GM18868 (cell line): ENCODE results near the gene ST6GAL2.

Source experiments
- ATAC-seq: cut with Tn5 transposase; IDR thresholded peaks from one replicate; pipeline ENCODE4 v1.9.1; 2021; ENCODE audit warnings: mild to moderate bottlenecking, moderate library complexity; ENCODE audit not compliant: unreplicated experiment

The ST6GAL2 gene

DNA sequence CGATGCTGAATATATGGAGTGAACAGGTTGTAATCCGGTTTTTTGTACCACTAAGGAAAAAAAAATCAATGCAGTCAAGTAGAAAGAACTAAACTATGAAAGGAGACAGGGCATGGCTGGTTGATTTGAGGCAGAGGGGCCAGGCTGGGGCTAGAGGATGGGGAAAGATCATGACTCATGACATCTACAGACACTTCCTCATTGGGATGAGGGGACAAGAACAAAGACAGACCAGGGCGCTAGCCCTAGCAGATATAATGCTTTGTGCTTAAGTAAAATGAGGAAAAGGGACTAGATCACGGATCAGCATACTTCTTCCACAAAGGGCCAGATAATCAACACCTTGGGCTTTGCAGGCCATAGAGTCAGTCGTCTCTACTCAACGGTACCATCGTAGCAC, 55.8 kb downstream of the ST6GAL2 start:
- no peak for ATAC-seq

GRCh38 chr2:106828119-106828518, 57.8 kb downstream of the ST6GAL2 start:
- no peak for ATAC-seq

GRCh38 chr2:106827158-106827557, 58.8 kb downstream of the ST6GAL2 start:
- no peak for ATAC-seq

DNA sequence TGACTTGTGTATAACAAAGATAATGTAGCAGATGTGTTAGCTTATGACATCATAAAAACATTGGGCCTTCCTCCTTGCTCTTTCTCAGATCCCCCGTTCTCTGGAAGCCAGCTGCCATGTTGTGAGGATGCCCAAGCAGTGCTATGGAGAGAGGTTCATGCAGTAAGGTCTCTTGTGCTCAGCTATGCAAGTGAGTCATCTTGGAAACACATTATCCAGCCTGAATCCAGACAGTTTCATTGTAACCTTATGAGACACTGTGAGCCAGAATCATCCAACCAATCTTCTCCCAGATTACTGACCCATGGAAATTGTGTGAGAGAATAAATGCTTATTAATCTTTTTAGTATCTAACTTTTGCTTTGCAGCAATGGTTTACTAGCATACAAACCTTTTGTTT, 60.8 kb downstream of the ST6GAL2 start:
- ATAC-seq = no peak

GRCh38 chr2:106816974-106817373, 69.0 kb downstream of the ST6GAL2 start:
- ATAC-seq = no peak

- ATAC-seq = no peak
Measured at GRCh38 chr2:106812841-106813240, 73.1 kb downstream of the ST6GAL2 start.

DNA sequence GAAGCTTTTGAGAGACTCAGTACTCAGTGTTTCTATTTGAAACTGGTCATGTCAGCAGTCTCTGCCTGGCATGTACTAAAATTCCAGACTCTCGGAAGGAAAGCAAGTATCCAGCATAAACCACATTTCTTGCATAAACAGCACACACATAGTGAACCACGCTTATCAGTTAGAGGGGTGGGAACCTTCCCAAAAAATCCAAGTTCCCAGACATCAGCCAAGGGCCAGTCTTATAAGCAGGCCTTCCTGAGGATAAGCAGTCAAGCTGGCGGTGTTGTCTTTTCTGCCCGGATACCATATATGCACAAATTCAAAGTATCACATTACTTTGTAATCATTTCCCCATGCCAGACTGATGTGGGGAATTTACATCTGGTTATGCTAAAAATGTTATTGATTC, 73.6 kb downstream of the ST6GAL2 start:
- ATAC-seq = no peak

DNA sequence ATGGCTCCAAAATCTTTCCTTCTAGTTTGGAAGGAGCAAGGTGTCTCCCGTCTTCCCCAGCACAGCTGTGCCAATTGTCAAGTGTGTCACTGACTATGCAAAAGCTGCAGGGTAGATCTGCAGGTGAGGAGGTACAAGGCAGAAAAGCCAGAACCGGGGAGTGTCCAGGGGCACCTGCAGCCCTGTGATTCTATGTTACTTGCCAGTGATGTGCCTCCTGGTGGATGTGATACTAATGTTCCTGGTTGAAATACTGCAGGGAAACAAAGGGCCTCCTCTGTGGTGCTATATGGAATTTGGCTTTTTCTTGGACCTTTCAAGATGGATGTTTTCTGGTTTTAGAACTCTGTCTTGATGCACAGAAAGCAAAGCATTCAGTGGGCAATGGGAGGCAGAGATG, 80.3 kb downstream of the ST6GAL2 start:
- ATAC-seq = no peak

DNA sequence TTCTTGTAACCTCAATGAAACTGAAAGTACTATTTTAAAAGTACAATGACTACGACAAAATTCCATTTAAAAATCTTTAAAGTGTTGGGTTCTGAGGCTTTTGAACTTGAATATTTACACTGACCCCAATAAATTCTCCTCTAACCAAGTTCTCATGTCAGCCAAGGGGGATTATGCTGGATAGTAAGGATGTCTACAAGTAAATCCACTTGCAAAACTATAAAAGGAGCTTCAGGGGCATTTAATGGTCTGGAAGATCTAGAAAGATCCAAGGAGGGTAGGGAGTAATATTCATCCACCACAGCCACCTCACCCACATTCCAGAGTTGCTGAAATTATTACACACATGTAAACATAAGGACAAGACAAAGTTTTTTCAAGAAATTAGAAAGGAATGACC, 81.8 kb downstream of the ST6GAL2 start:
- no peak for ATAC-seq

- no peak for ATAC-seq
Measured at GRCh38 chr2:106800976-106801655, 84.9 kb downstream of the ST6GAL2 start.

- no peak for ATAC-seq
Measured at GRCh38 chr2:106800180-106800579, 85.8 kb downstream of the ST6GAL2 start.

DNA sequence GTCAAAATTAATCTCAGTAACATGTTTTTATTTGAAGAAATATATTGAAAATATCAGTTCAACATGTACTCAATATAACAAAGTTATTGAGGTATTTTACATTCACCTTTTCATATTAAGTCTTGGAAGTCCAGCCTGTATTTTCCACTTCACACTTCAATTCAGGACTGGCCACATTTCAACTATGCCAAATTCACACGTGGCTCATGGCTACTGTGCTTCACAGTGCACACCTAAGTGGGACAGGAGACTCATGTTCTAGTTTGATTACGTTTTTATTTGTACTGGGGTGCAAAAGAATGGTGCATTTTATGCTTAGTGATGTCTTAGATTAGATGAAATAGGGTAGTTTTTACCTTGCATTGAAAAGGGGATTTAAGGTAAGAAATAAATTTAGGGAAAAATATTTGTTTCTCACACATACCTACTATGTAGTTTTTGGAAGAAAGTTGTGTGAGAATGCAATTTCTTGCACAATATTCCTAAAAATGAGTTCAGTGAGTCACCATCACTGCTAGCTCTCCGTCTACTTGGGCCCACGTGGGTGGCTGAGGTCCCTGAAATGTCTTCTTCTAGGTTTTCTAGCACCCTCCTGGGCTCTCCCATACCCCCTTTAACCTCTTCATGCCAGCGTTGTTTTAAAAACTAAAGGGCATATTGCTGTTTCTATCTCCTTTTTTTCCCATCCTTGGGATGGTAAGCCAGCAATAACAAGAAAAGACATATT, 87.0 kb downstream of the ST6GAL2 start:
- ATAC-seq = no peak

DNA sequence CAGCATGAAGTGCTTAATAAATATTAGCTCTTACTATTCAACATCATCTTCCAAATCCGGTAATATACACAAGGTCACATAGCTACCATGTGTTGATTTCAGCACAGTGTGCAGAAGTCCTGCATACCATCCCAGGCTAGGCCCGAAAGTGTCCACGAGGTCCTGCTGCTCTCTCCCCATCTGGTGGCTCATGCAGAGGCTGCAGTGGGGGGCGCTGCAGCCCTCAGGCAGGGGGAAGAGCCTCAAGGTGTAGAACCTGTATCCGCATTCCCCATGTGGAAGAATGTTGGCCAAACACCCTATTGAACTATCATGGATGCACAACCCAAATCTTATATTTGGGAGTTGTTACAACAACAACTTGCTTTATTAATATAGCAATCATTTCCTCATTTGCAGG, 88.5 kb downstream of the ST6GAL2 start:
- no peak for ATAC-seq

DNA sequence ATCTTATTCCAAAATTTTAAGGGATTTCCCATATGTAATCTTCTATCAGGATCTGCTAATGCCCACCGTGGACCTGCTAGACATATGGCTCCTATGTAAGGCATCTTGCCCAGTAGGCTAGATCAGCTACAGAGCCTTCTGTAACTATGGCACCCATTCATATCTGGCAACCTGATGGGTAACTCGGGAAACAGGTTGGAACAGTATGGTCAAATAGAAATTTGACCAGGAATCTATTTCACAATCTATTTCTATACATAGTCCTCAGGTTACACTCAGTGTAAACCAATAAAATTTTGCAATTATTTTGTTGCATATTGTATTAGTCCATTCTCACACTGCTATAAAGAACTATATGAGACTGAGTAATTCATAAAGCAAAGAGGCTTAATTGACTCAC, 93.3 kb downstream of the ST6GAL2 start:
- ATAC-seq = no peak

DNA sequence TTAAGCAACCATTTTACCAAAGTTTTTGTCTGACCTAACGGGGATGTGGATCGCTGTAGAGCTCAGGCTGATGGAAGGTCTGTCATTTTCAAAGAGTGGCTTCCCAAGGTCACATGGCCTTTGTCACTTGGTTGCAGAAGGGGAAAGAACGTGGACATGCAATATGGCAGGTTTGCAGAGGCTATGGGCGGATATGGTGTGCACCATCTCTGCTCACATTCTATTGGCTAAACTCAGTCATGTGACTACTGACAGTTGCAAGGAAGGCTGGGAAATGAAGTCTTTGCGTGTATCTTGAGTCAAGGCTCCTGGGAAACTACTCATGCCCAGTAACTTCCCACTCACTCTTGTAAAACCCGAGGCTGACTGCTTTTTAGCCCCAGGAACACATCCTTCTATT, 96.8 kb downstream of the ST6GAL2 start:
- ATAC-seq = no peak

- no peak for ATAC-seq
Measured at GRCh38 chr2:106782681-106783080, 103.3 kb downstream of the ST6GAL2 start.

DNA sequence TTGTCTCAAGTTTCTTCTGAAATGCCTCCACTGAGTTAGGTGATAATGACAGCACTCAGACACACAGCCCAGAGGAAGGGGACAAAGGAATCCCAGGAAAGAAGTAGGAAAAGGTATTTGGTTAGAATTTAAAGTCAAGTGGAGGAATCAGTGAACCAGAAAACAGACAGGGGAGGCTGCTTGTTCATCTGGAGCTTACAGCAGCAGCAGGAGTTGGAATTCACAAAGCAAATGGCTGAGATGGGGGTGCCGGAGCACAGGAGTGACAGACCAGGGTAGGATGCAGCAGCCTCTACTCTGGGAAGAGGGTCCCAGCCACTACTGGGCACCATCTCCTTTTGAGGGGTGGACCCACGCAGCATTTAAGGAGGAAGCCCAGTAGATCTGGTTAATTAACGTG, 104.8 kb downstream of the ST6GAL2 start:
- no peak for ATAC-seq

- ATAC-seq = no peak
Measured at GRCh38 chr2:106771811-106772210, 114.2 kb downstream of the ST6GAL2 start.

GRCh38 chr2:106770986-106771385, 115.0 kb downstream of the ST6GAL2 start:
- no peak for ATAC-seq

DNA sequence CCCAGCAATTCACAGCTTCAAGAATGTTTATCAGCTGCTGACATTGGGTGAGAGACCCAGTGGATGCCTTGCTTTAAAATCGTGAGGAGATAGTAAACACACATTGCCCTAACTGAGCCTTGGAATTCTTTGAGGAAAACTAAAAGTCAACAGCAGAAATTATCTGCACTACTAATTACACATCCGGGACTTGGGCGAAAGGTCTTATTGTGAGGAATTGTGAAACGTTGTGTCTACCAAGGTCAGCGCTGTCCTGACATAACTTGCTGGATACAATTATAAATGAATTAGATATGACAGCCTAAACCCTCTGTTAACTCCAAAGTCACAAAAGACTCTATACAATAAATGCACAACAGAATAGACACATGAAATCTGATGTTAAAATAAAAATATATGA, 121.4 kb downstream of the ST6GAL2 start:
- no peak for ATAC-seq

GRCh38 chr2:106759966-106760365, 126.0 kb downstream of the ST6GAL2 start:
- ATAC-seq = no peak

- ATAC-seq = no peak
Measured at GRCh38 chr2:106758901-106759497, 127.0 kb downstream of the ST6GAL2 start.
